RWPE1 (cell line): ENCODE measurements around the gene ARHGAP35.

ENCODE experiments used
- CTCF ChIA-PET: fragments of 350-600 bp; sonication (Branson Sonifier 250); formaldehyde crosslinking; extraction: SDS; loops from one replicate; lab custom pipeline; 2021; lab: Yijun Ruan, JAX
- POLR2A ChIA-PET: fragments of 400-600 bp; formaldehyde crosslinking; extraction: SDS; loops from one replicate; lab custom pipeline; 2020; ENCODE audit warnings: antibody characterized with exemption; ENCODE audit not compliant: low non-redundant PET; lab: Yijun Ruan, JAX
- DNase-seq: peaks from one replicate; pipeline ENCODE4 v3.0.0; 2012; ENCODE audit warnings: low spot score
- H3K27ac ChIP-seq: fragments of 450-650 bp; 2 replicates; pipeline ENCODE4 v1.5.1; 2017
- TF ChIP-seq, protein P1 (sequence below): fragments of 450-650 bp; conservative IDR thresholded peaks from 2 replicates; pipeline ENCODE4 v1.5.1; 2017; ENCODE audit warnings: low read depth, mild to moderate bottlenecking

ARHGAP35 gene

DNA sequence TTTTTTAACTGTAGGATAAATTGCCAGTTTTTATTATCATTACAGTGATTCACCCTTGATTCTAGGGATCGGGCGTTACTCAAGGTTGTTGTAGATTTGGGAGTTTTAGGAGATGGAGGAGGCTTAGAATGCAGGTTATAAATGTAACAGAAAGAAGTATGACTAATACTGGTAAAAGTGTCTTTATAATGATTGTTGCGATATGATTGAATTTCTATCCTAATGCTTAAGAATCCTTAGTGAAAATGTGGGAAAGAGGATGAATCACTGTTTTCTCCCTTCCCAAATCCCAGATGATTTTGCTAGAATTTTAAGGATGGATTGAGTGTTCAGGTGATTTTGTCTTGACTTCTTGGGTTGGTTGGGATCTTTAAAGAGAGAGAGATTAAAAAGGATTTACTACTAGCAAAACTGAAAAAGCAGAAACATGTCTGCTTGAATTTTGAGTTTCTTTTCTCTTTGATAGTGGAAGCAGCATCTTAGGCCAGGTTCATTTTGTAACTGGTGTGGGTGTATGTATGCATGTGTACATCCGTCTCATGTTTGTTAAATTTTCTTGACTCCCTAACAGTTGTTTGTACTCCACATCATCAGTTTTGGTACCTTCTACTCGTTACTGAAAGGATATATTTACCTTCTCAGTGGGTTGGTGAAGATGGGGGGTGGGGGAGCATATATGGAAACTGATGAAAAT lies 25.9 kb downstream of the ARHGAP35 start:
- TF ChIP-seq, protein P1, sequence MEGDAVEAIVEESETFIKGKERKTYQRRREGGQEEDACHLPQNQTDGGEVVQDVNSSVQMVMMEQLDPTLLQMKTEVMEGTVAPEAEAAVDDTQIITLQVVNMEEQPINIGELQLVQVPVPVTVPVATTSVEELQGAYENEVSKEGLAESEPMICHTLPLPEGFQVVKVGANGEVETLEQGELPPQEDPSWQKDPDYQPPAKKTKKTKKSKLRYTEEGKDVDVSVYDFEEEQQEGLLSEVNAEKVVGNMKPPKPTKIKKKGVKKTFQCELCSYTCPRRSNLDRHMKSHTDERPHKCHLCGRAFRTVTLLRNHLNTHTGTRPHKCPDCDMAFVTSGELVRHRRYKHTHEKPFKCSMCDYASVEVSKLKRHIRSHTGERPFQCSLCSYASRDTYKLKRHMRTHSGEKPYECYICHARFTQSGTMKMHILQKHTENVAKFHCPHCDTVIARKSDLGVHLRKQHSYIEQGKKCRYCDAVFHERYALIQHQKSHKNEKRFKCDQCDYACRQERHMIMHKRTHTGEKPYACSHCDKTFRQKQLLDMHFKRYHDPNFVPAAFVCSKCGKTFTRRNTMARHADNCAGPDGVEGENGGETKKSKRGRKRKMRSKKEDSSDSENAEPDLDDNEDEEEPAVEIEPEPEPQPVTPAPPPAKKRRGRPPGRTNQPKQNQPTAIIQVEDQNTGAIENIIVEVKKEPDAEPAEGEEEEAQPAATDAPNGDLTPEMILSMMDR: no peak
- DNase-seq: no peak
- ChIA-PET POLR2A (no interaction called here), CTCF (interaction anchor here (0.6 kb wide), 1 partner anchor 1706 kb away, joined by 3 read pairs; no protein-coding TSS in a partner anchor)
- no peak overlapping the region for H3K27ac ChIP-seq

DNA sequence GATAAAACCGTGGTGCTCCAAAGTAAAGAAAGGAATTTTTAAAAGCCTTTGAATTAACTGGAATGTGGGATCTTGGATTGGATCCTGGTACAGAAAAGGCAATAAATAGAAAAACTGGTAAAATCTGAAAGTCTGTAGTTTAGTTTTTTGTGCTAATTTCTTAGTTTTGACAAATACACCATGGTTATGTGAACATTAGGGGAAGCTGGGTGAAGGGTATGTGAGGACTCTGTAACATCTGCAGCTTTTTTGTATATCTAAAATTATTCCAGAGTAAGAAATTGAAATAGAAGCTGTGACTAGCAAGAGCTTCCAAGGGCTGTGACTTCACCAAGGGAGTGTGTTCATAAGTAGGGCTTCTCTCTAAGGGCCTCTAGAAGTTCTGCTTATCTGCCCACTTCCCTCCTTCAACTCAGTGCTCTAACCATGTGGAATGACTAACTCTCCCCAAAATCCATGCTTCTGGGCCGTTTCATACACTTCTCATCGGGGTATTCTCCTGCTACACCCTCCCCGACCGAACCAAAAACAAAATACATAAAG lies 26.5 kb downstream of the ARHGAP35 start:
- DNase-seq: no peak
- no peak overlapping the region for H3K27ac ChIP-seq
- POLR2A ChIA-PET: no interaction called here
- CTCF ChIA-PET: no interaction called here
- TF ChIP-seq, protein P1: no peak

DNA sequence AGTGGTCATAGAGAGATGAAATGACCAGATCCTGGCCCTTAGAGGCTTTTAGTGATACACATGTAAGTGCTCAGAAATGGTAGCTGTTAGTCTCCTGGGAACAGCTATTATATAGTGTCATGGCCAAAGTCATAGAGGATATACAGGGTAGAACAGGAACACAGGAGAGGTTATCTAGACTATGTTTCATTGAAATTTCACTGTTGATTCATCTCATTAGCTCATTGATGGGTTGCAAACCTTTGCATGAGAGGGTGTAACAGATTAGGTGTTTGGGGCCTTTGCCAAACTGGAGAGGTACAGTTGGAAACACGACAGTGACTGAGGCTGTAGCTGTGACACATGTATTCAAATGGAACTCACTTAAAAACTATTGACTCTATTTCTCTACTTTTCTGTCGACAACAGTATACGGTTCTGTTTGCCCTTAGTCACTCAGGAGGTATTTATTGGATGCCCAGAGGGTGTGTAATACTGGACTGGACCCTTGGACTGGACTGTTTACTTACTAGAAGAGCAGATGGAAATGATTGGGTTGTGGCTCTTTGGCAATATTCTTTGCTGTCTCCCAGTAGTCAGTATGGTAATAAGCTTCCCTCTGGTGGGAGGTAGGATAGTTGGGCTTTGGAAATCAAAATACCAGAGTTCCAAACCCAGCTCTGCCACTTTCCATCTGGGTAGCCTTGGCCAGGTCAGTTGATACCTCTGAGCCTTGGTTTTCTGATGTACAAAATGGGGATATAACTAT lies 29.8 kb downstream of the ARHGAP35 start:
- TF ChIP-seq, protein P1: no peak
- ChIA-PET POLR2A (no interaction called here), CTCF (interaction anchor here (0.9 kb wide), 1 partner anchor 8 kb away, joined by 5 read pairs; no protein-coding TSS in a partner anchor)
- no peak overlapping the region for H3K27ac ChIP-seq
- no peak for DNase-seq

DNA sequence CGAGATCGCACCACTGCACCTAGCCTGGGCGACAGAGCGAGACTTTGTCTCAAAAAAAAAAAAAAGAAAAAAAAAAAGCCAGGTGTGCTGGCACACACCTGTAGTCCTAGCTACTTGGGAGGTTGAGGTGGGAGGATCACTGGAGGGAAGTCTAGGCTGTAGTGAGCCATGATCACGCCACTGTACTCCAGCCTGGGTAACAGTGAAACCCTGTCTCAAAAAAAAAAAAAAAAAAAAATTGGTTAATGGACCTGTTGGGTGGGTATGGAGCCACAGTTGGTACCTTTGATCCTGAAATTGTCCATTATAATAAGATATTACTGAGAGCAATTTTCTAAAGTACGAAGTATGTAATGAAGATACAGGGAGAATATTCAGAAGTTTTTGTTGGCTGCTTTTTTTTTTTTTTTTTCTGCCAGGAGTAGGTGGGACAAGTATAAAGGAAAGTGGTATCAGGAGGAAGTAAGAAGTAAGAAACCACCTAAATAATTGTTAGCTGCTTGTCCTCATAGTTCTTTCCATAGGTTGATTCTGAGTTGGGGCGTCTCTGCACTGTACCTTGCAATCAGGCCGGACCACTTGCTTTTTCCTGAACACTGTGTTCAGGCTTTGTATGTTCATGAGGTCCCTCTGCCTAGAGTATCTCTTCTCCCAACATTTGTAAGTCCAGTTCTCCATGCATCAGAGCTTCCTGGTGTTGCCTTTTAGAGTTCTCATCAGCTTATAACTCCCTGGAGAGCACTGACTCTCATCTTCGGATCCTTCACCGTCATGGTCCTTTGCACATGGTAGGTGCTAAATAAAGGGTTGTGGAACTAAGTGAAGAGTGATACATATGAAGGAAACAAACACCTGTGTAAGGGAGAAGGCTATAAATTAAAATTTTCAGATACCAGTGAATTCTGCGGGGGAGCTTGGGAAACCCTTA lies 31.7 kb downstream of the ARHGAP35 start:
- CTCF ChIA-PET: interaction anchor here (0.6 kb wide), 1 partner anchor 8 kb away, joined by 6 read pairs; no protein-coding TSS in a partner anchor
- DNase-seq: no peak
- POLR2A ChIA-PET: interaction anchor here (0.7 kb wide), 1 partner anchor 42 kb away, joined by 3 read pairs; the partner anchor contains the start of gene AP2S1
- TF ChIP-seq, protein P1: no peak
- no peak overlapping the region for H3K27ac ChIP-seq

DNA sequence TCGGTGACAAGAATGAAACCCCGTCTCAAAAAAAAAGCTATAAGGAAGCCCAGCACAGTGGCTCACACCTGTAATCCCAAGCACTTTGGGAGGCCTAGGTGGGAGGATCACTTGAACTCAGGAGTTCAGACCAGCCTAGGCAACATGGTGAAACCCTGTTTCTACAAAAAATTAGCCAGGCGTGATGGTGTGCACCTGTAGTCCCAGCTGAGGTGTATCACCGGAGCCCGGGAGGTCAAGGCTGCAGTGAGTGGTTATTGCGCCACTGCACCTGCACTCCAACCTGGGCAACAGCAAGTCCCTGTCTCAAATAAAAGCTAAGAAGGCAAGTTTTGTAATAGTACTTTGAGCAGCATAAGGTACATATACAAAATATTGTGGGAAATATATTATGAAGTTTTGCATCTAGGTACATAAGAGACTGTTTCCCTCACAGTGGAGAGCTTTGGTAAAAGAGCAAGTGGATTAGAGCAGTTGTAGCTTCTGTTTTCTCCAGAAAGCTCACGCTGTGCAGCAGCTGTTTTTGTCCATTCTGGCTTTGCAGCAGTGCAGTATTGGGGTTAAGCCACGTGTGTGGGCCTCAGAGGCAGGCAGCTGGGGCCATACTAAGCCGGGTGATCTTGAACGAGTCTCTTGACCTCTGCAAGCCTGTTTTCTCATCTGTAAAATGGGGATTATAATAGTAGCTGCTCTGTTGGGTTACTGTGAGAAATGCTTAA lies 35.4 kb downstream of the ARHGAP35 start:
- CTCF ChIA-PET: interaction anchor here (0.6 kb wide), 1 partner anchor 160 kb away, joined by 3 read pairs; no protein-coding TSS in a partner anchor
- no peak for DNase-seq
- POLR2A ChIA-PET: interaction anchor here (0.8 kb wide), 1 partner anchor 822 kb away, joined by 3 read pairs; no protein-coding TSS in a partner anchor
- H3K27ac ChIP-seq: peak overlapping the region; percentile 9; the same call in 1 of the 2 replicates
- TF ChIP-seq, protein P1: no peak
